Kidney (tissue), 14 donors: ENCODE results near the gene C17orf67. TPM values are rescaled to one million over a fixed set of nuclear protein-coding genes. Genes with fewer than 3 reads are reported as not detected.

Source experiments
- DNase-seq, 5 donors: peaks; one replicate each; pipeline ENCODE4 v3.0.0-alpha.2; 2013 to 2020
- FAIRE-seq: peaks from 2 replicates; lab custom pipeline; 2012; peaks lifted over from hg19 to GRCh38; lab: Jason Lieb, UNC
- H3K27ac ChIP-seq, 2 donors: one replicate each; pipeline ENCODE4 v1.7.0; 2013; ENCODE audit warnings: low read depth in 2 of 2, low read length in 2 of 2, inconsistent platforms in 1 of 2
- H3K27me3 ChIP-seq: one replicate; pipeline ENCODE4 v1.7.1; 2013; ENCODE audit warnings: low read length, inconsistent platforms; ENCODE audit not compliant: control insufficient read depth, insufficient read depth
- H3K36me3 ChIP-seq, 3 donors: one replicate each; pipeline versions ENCODE4 v1.7.0 to v1.7.1; 2013; ENCODE audit warnings: low read length in 3 of 3, control low read depth in 1 of 3, inconsistent platforms in 1 of 3; ENCODE audit not compliant: insufficient read depth in 3 of 3, control insufficient read depth in 2 of 3
- H3K4me1 ChIP-seq, 3 donors: one replicate each; pipeline versions ENCODE4 v1.7.0 to v1.7.1; 2013; ENCODE audit warnings: low read length in 3 of 3, inconsistent platforms in 1 of 3, low read depth in 1 of 3; ENCODE audit not compliant: control insufficient read depth in 2 of 3, insufficient read depth in 2 of 3
- H3K4me3 ChIP-seq, 3 donors: one replicate each; pipeline versions ENCODE4 v1.7.0 to v1.8.1; 2013; ENCODE audit warnings: low read length in 3 of 3, control low read depth in 1 of 3, inconsistent platforms in 1 of 3
- H3K9ac ChIP-seq, 3 donors: one replicate each; pipeline versions ENCODE4 v1.7.0 to v1.7.1; 2013; ENCODE audit warnings: low read length in 3 of 3, control low read depth in 1 of 3, inconsistent platforms in 1 of 3
- H3K9me3 ChIP-seq, 3 donors: one replicate each; pipeline versions ENCODE4 v1.7.0 to v1.7.1; 2013; ENCODE audit warnings: low read length in 3 of 3, control low read depth in 1 of 3, inconsistent platforms in 1 of 3; ENCODE audit not compliant: control insufficient read depth in 2 of 3, insufficient read depth in 1 of 3
- intact Hi-C: fragments of 100-400 bp; cut with DNase I; formaldehyde crosslinking; loops from one replicate; pipeline ENCODE4 v1.11.1; 2022
- polyA plus RNA-seq: library from polyadenylated mRNA; stranded (reverse); fragments of 350-450 nt; fragmentation: Illumina TruSeq; extraction: RNeasy Lipid Tissue Mini Kit (QIAGEN cat#74804); gene quantifications from one replicate; pipeline ENCODE4 v1.2.3, GENCODE V29; 2014; ENCODE audit warnings: low read depth, low replicate concordance; ENCODE audit not compliant: insufficient read depth
- total RNA-seq: library from RNA; stranded (reverse); fragmentation: NEBNext Ultra II Directional; extraction: Animal tissue kit (Norgen Biotek cat#: 25700); gene quantifications from one replicate; pipeline ENCODE4 v1.2.1, GENCODE V29; 2021
- TF ChIP-seq, protein P1 (sequence below): IDR thresholded peaks from 3 replicates; pipeline ENCODE4 v1.5.1; 2012; ENCODE audit warnings: mild to moderate bottlenecking, moderate library complexity, borderline replicate concordance; ENCODE audit not compliant: insufficient read depth; ENCODE audit errors: extremely low read depth
- donor health status: control.
- donor health status: control.
- donor health status: control.
- donor health status: control.
- donor health status: control.
- donor health status: DM: yes; HTN: yes; CAD: no.
- donor health status: Normal renal cell carcinoma (clear cell type).

The C17orf67 gene
- total and polyA plus RNA-seq, 2 donors from 2014 or later, result 0.69 to 2.0 TPM

DNA sequence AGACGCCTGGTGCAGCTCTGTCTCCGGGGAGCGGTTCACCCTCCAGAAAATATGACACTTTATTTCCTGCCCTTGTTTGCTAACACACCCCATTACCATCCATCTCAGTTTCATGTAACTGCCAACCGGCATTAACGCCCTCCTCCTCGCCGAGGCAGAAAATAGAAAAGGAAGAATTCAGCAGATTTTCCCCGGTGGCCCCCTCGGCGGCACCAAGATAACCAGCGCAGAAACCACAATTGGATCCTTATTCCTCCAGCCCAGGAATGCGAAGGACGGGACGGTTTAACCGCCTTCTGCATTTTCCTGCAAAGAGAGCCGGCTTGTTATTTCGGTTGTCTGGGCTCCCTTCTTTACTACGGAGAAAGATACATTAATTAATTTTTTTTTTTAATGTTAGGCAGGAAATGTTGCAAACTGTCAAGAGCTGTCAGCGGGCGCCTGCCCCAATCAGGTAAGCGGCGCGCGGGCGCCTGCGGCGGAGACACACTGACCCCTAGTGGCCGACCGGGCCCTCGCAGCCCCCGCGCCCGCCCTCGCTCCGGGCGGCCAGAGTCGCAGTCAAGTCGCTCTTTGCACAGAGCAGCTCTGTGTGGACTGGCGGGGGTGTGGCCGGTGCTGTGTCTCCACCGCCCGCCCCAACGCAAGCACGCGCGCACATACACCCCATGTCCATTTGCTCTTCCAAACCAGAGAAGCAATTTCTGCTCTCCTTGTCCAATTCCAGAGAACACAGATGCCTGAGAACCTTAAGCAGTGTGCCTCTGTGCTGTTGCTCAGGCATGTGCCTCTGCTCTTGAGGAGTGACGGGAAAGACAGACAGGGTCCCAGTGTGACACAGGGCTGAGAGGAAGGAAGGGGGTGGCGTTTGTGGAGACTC, 53.6 kb downstream of the C17orf67 start:
- H3K9me3 ChIP-seq, result no peaks in the 10 kb centered on the region
- intact Hi-C loops, result no loop called here
- TF ChIP-seq, protein P1, sequence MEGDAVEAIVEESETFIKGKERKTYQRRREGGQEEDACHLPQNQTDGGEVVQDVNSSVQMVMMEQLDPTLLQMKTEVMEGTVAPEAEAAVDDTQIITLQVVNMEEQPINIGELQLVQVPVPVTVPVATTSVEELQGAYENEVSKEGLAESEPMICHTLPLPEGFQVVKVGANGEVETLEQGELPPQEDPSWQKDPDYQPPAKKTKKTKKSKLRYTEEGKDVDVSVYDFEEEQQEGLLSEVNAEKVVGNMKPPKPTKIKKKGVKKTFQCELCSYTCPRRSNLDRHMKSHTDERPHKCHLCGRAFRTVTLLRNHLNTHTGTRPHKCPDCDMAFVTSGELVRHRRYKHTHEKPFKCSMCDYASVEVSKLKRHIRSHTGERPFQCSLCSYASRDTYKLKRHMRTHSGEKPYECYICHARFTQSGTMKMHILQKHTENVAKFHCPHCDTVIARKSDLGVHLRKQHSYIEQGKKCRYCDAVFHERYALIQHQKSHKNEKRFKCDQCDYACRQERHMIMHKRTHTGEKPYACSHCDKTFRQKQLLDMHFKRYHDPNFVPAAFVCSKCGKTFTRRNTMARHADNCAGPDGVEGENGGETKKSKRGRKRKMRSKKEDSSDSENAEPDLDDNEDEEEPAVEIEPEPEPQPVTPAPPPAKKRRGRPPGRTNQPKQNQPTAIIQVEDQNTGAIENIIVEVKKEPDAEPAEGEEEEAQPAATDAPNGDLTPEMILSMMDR, result peak; percentile 94
- H3K27me3 ChIP-seq, result peaks cover 6% of the 10 kb centered on the region
- H3K4me1 ChIP-seq, result peaks cover 0 to 4% (median 0%) of the 10 kb centered on the region in 3 donors
- DNase-seq, result peak; percentile 82 to 90 (median 84)
- H3K4me3 ChIP-seq, result peak overlapping the region; percentile 20 to 42 (median 21)
- H3K9ac ChIP-seq, result no peak overlapping the region
- no peak overlapping the region for H3K27ac ChIP-seq
- FAIRE-seq, result no peak
- H3K36me3 ChIP-seq, result no peaks in the 10 kb centered on the region

DNA sequence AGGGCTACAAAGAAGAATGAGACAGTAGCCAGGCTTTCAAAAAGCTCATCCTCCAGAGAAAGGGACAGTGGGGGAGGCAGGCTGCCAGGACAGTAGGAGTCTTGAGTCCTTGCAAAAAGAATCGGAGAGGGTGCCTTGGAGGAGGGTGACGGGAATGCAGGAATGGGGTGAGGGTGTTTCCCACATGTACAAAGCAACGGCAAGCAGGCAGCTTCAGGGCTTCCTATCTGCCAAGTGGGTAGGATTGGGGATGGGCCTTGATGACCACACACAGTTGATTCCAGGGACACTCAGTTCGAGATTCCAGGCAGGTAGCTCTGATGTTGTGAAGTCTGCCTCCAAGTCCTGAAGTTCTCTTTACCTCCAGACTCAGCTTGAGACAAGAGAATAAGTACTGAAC, 54.4 kb downstream of the C17orf67 start:
- TF ChIP-seq, protein P1, result no peak
- Histone ChIP-seq H3K9ac (no peak overlapping the region), H3K27me3 (peaks cover 6% of the 10 kb centered on the region), H3K27ac (no peak overlapping the region), H3K4me1 (peaks cover 0 to 4% (median 0%) of the 10 kb centered on the region in 3 donors), H3K36me3 (no peaks in the 10 kb centered on the region), H3K9me3 (no peaks in the 10 kb centered on the region), H3K4me3 (no peak overlapping the region)
- DNase-seq, result no peak
- intact Hi-C loops, result no loop called here
- no peak for FAIRE-seq

DNA sequence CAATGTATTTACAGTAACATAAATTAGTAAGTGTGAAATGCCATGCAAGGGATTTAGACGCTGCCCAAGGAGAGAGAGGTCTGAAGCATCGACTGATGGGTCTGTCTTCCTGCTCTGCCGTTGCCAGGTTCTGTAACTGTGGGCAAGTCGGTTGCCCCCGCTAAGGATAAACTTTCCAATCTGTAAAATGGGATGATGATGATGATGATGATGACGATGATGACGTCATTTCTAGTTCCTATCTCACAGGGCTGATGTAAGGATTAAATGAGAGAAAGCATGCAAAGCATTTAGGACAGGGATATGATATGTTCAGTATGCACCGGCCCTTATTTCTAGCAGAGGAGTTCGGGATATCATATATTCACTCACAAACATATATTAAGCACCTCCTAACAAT, 54.8 kb downstream of the C17orf67 start:
- H3K27me3 ChIP-seq, result peaks cover 6% of the 10 kb centered on the region
- TF ChIP-seq, protein P1, result no peak
- H3K9ac ChIP-seq, result no peak overlapping the region
- no peak for DNase-seq
- FAIRE-seq, result no peak
- no peaks in the 10 kb centered on the region for H3K36me3 ChIP-seq
- intact Hi-C loops, result no loop called here
- peaks cover 0 to 4% (median 0%) of the 10 kb centered on the region in 3 donors for H3K4me1 ChIP-seq
- no peak overlapping the region for H3K27ac ChIP-seq
- H3K4me3 ChIP-seq, result no peak overlapping the region
- no peaks in the 10 kb centered on the region for H3K9me3 ChIP-seq
